SK-N-SH treated with all-trans-retinoic acid at 6 μM for 48 hours (cell line): ENCODE data around the gene BCAN.
A peak's percentile ranks its signal among the peaks of the same experiment; 100 is the strongest.

Source experiments
- BACH2 ChIP-seq: fragments of 250-450 bp; sonication (Bioruptor Pico); IDR thresholded peaks from 2 replicates; pipeline ENCODE4 v1.9.0; 2021; ENCODE audit warnings: mild to moderate bottlenecking, borderline replicate concordance
- CSDC2 ChIP-seq: fragments of 250-450 bp; sonication (Bioruptor Pico); IDR thresholded peaks from 2 replicates; pipeline ENCODE4 v1.5.0; 2020; ENCODE audit warnings: mild to moderate bottlenecking, moderate library complexity
- GLIS3 ChIP-seq: fragments of 250-450 bp; sonication (Bioruptor Pico); IDR thresholded peaks from 2 replicates; pipeline ENCODE4 v1.5.0; 2020; ENCODE audit warnings: mild to moderate bottlenecking, moderate library complexity
- OSR1 ChIP-seq: fragments of 250-450 bp; sonication (Bioruptor Pico); IDR thresholded peaks from 2 replicates; pipeline ENCODE4 v1.8.0; 2022; ENCODE audit warnings: moderate library complexity, mild to moderate bottlenecking, inconsistent platforms
- ZFP30 ChIP-seq: fragments of 450-650 bp; formaldehyde crosslinking; IDR thresholded peaks from 2 replicates; pipeline ENCODE4 v1.5.0; 2022; ENCODE audit warnings: mild to moderate bottlenecking, moderate library complexity
- ZNF565 ChIP-seq: fragments of 450-650 bp; formaldehyde crosslinking; conservative IDR thresholded peaks from 2 replicates; pipeline ENCODE4 v1.5.0; 2020; ENCODE audit warnings: low read depth, mild to moderate bottlenecking, moderate library complexity
- ZNF70 ChIP-seq: fragments of 450-650 bp; formaldehyde crosslinking; IDR thresholded peaks from 2 replicates; pipeline ENCODE4 v1.5.0; 2020; ENCODE audit warnings: mild to moderate bottlenecking, moderate library complexity
- TF ChIP-seq, protein P1 (sequence below): fragments of 250-450 bp; sonication (Bioruptor Pico); IDR thresholded peaks from 2 replicates; pipeline ENCODE4 v1.8.0; 2020; ENCODE audit warnings: mild to moderate bottlenecking, moderate library complexity, borderline replicate concordance
- TF ChIP-seq, protein P2 (sequence below): fragments of 250-450 bp; sonication (Bioruptor Pico); IDR thresholded peaks from 2 replicates; pipeline ENCODE4 v1.5.1; 2020; ENCODE audit warnings: low read depth, mild to moderate bottlenecking, moderate library complexity

DNA sequence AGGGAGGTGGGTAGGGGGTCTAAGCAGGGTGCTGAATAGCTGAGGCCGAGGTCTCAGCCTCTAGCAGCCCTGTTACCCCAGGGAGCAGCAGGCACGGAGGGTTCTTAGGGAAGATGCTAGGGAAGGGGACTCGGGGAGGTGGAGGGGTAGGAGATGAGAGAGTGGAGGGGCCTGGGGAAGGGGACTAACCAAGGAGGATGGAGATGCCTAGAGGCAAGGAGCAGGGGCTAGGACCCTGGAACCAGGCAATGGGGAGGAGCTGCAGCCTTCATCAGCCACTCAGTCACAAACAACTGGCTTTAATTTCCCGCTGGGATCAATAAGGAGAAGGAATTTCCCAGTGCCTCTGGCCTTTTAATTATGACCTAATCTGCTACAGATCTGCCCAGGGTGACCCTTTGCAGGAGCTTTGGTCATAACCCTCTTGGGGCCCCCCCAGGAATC is 66.3 kb downstream of the BCAN start:
- TF ChIP-seq OSR1 = no peak
- TF ChIP-seq, protein P1, sequence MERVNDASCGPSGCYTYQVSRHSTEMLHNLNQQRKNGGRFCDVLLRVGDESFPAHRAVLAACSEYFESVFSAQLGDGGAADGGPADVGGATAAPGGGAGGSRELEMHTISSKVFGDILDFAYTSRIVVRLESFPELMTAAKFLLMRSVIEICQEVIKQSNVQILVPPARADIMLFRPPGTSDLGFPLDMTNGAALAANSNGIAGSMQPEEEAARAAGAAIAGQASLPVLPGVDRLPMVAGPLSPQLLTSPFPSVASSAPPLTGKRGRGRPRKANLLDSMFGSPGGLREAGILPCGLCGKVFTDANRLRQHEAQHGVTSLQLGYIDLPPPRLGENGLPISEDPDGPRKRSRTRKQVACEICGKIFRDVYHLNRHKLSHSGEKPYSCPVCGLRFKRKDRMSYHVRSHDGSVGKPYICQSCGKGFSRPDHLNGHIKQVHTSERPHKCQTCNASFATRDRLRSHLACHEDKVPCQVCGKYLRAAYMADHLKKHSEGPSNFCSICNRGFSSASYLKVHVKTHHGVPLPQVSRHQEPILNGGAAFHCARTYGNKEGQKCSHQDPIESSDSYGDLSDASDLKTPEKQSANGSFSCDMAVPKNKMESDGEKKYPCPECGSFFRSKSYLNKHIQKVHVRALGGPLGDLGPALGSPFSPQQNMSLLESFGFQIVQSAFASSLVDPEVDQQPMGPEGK = peak; percentile 57; the same call in 1 of the 2 replicates
- no peak for TF ChIP-seq ZFP30
- no peak for TF ChIP-seq ZNF565
- no peak for TF ChIP-seq ZNF70 (CRISPR knock-in tag)
- no peak for TF ChIP-seq BACH2 (CRISPR knock-in tag)
- no peak for TF ChIP-seq GLIS3 (CRISPR knock-in tag)
- no peak for TF ChIP-seq CSDC2 (CRISPR knock-in tag)
- TF ChIP-seq, protein P2, sequence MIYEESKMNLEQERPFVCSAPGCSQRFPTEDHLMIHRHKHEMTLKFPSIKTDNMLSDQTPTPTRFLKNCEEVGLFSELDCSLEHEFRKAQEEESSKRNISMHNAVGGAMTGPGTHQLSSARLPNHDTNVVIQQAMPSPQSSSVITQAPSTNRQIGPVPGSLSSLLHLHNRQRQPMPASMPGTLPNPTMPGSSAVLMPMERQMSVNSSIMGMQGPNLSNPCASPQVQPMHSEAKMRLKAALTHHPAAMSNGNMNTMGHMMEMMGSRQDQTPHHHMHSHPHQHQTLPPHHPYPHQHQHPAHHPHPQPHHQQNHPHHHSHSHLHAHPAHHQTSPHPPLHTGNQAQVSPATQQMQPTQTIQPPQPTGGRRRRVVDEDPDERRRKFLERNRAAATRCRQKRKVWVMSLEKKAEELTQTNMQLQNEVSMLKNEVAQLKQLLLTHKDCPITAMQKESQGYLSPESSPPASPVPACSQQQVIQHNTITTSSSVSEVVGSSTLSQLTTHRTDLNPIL (CRISPR knock-in tag) = no peak
